ENCODE results near the gene USP5. TPM values are rescaled to one million over a fixed set of nuclear protein-coding genes. Genes with fewer than 3 reads are reported as not detected.

USP5 gene
- total and polyA plus RNA-seq, 2 experiments from 2014 or later: 61.6 to 78.9 TPM

- Histone ChIP-seq H2AFZ (peak within 1 kb of the TSS; percentile 96), H3K4me2 (peak within 1 kb of the TSS; percentile 99), H3K36me3 (replicated peaks; ENCODE audit: insufficient read depth, low read depth) (no peaks in the 10 kb centered on the region), H3K4me3 (peak within 1 kb of the TSS; percentile 52), H3K9me2 (replicated peaks; ENCODE audit: insufficient read depth) (no peaks in the 10 kb centered on the region), H4K20me1 (ENCODE audit: insufficient read depth, poor library complexity, severe bottlenecking) (no peaks in the 10 kb centered on the region), H3K4me1 (ENCODE audit: insufficient read depth) (peaks cover 11% of the 10 kb centered on the region), H3K27ac (peak within 1 kb of the TSS; percentile 48), H3K79me2 (no peaks in the 10 kb centered on the region), H3K9me3 (ENCODE audit: low read depth) (no peaks in the 10 kb centered on the region), H3K27me3 (peaks cover 16% of the 10 kb centered on the region)
- peak; percentile 86 for DNase-seq (ENCODE audit: low spot score)
- TF ChIP-seq EZH2 (IDR thresholded peaks at IDR 0.05; ENCODE audit: borderline replicate concordance): no peak
- TF ChIP-seq EZH2phosphoT487 (IDR thresholded peaks at IDR 0.05; ENCODE audit: low read depth, severe bottlenecking, unreplicated experiment): no peak
- no peak for TF ChIP-seq CTCF (IDR thresholded peaks at IDR 0.05; ENCODE audit: poor library complexity)
- WGBS (ENCODE audit: low lambda C conversion rate, missing lambda C conversion rate): 3% methylated on average over 20 of the region's 68 CpGs
Observed at GRCh38 chr12:6914246-6914946, 62.4 kb downstream of the USP5 start, which contains the start of gene ENO2. Gene ENO2, plus strand, starts transcription at chr12:6914580. Its CDS starts 1,253 bp downstream, at chr12:6915833.

- Histone ChIP-seq H3K4me2 (peak overlapping the region; percentile 99), H4K20me1 (ENCODE audit: insufficient read depth, poor library complexity, severe bottlenecking) (no peaks in the 10 kb centered on the region), H2AFZ (peak overlapping the region; percentile 96), H3K4me3 (peak overlapping the region; percentile 52), H3K79me2 (no peaks in the 10 kb centered on the region), H3K9me2 (replicated peaks; ENCODE audit: insufficient read depth) (no peaks in the 10 kb centered on the region), H3K36me3 (replicated peaks; ENCODE audit: insufficient read depth, low read depth) (no peaks in the 10 kb centered on the region), H3K27ac (no peak overlapping the region), H3K4me1 (ENCODE audit: insufficient read depth) (peaks cover 11% of the 10 kb centered on the region), H3K9me3 (ENCODE audit: low read depth) (no peaks in the 10 kb centered on the region), H3K27me3 (peaks cover 16% of the 10 kb centered on the region)
- 14% methylated on average over 26 of the region's 29 CpGs for WGBS (ENCODE audit: low lambda C conversion rate, missing lambda C conversion rate)
- no peak for DNase-seq (ENCODE audit: low spot score)
- TF ChIP-seq EZH2 (IDR thresholded peaks at IDR 0.05; ENCODE audit: borderline replicate concordance): no peak
- TF ChIP-seq EZH2phosphoT487 (IDR thresholded peaks at IDR 0.05; ENCODE audit: low read depth, severe bottlenecking, unreplicated experiment): no peak
- TF ChIP-seq CTCF (IDR thresholded peaks at IDR 0.05; ENCODE audit: poor library complexity): no peak
Observed at GRCh38 chr12:6914947-6915788, 63.2 kb downstream of the USP5 start.

- TF ChIP-seq EZH2 (IDR thresholded peaks at IDR 0.05; ENCODE audit: borderline replicate concordance) (no peak), EZH2phosphoT487 (IDR thresholded peaks at IDR 0.05; ENCODE audit: low read depth, severe bottlenecking, unreplicated experiment) (no peak), CTCF (IDR thresholded peaks at IDR 0.05; ENCODE audit: poor library complexity) (no peak)
- WGBS (ENCODE audit: low lambda C conversion rate, missing lambda C conversion rate): 83% methylated on average over 14 of the region's 14 CpGs
- DNase-seq (ENCODE audit: low spot score): no peak
Observed at GRCh38 chr12:6915789-6916285, 63.9 kb downstream of the USP5 start.

More at GRCh38 chr12:6915789-6916285, 63.9 kb downstream of the USP5 start:
- Histone ChIP-seq H3K79me2 (no peaks in the 10 kb centered on the region), H3K27ac (no peak overlapping the region), H3K4me1 (ENCODE audit: insufficient read depth) (peaks cover 11% of the 10 kb centered on the region), H4K20me1 (ENCODE audit: insufficient read depth, poor library complexity, severe bottlenecking) (no peaks in the 10 kb centered on the region), H3K4me3 (no peak overlapping the region), H2AFZ (no peak overlapping the region), H3K9me3 (ENCODE audit: low read depth) (no peaks in the 10 kb centered on the region), H3K9me2 (replicated peaks; ENCODE audit: insufficient read depth) (no peaks in the 10 kb centered on the region), H3K4me2 (no peak overlapping the region), H3K27me3 (peaks cover 16% of the 10 kb centered on the region), H3K36me3 (replicated peaks; ENCODE audit: insufficient read depth, low read depth) (no peaks in the 10 kb centered on the region)

Other genes with a start within 250 kb of the USP5 start
- gene CHD4, start 244.8 kb upstream of the USP5 start, total RNA-seq: 181 and 211 TPM in 2 replicates
- gene CHD4, start 244.8 kb upstream of the USP5 start, polyA plus RNA-seq: 74.1 and 108 TPM in 2 replicates
- 0.60 and 1.0 TPM in 2 replicates for gene LPAR5, start 216.2 kb upstream of the USP5 start, total RNA-seq
- gene LPAR5, start 216.2 kb upstream of the USP5 start, polyA plus RNA-seq: 0.34 and 2.0 TPM in 2 replicates
- 0.20 and 0.68 TPM in 2 replicates for gene ACRBP, start 204.7 kb upstream of the USP5 start, total RNA-seq
- gene ACRBP, start 204.7 kb upstream of the USP5 start, polyA plus RNA-seq: 0.62 and 1.8 TPM in 2 replicates
- 35.7 and 39.7 TPM in 2 replicates for gene ING4, start 189.0 kb upstream of the USP5 start, total RNA-seq
- 38.9 and 42.9 TPM in 2 replicates for gene ING4, start 189.0 kb upstream of the USP5 start, polyA plus RNA-seq
- 33.8 and 34.5 TPM in 2 replicates for gene ZNF384, start 162.8 kb upstream of the USP5 start, total RNA-seq
- gene ZNF384, start 162.8 kb upstream of the USP5 start, polyA plus RNA-seq: 35.8 and 41.8 TPM in 2 replicates
- gene PIANP, start 151.3 kb upstream of the USP5 start, total RNA-seq: 0.16 and 0.17 TPM in 2 replicates
- gene PIANP, start 151.3 kb upstream of the USP5 start, polyA plus RNA-seq: 0.95 and 1.0 TPM in 2 replicates
- gene COPS7A, start 128.1 kb upstream of the USP5 start, total RNA-seq: 46.9 and 56.7 TPM in 2 replicates
- 65.2 and 73.6 TPM in 2 replicates for gene COPS7A, start 128.1 kb upstream of the USP5 start, polyA plus RNA-seq
- 210 and 241 TPM in 2 replicates for gene MLF2, start 99.0 kb upstream of the USP5 start, total RNA-seq
- gene MLF2, start 99.0 kb upstream of the USP5 start, polyA plus RNA-seq: 508 and 535 TPM in 2 replicates
- gene PTMS, start 85.8 kb upstream of the USP5 start, total RNA-seq: 179 and 180 TPM in 2 replicates
- gene PTMS, start 85.8 kb upstream of the USP5 start, polyA plus RNA-seq: 282 and 315 TPM in 2 replicates
- 0.52 and 0.70 TPM in 2 replicates for gene LAG3, start 79.6 kb upstream of the USP5 start, total RNA-seq
- gene LAG3, start 79.6 kb upstream of the USP5 start, polyA plus RNA-seq: 0.91 and 1.2 TPM in 2 replicates
- gene CD4, start 62.6 kb upstream of the USP5 start, total RNA-seq: 2.4 and 2.7 TPM in 2 replicates
- gene CD4, start 62.6 kb upstream of the USP5 start, polyA plus RNA-seq: 2.7 and 6.4 TPM in 2 replicates
- gene GPR162, start 30.3 kb upstream of the USP5 start, total RNA-seq: 1.2 and 2.3 TPM in 2 replicates
- 2.3 and 6.2 TPM in 2 replicates for gene GPR162, start 30.3 kb upstream of the USP5 start, polyA plus RNA-seq
- 19.6 and 38.1 TPM in 2 replicates for gene P3H3, start 23.7 kb upstream of the USP5 start, total RNA-seq
- 38.6 and 47.3 TPM in 2 replicates for gene P3H3, start 23.7 kb upstream of the USP5 start, polyA plus RNA-seq
- gene GNB3, start 11.2 kb upstream of the USP5 start, total RNA-seq: 1.6 and 2.6 TPM in 2 replicates
- 10.2 and 19.1 TPM in 2 replicates for gene GNB3, start 11.2 kb upstream of the USP5 start, polyA plus RNA-seq
- 7.5 and 8.5 TPM in 2 replicates for gene CDCA3, start 864 bp upstream of the USP5 start, total RNA-seq
- 18.2 and 20.6 TPM in 2 replicates for gene CDCA3, start 864 bp upstream of the USP5 start, polyA plus RNA-seq
- gene TPI1, start 15.4 kb downstream of the USP5 start, total RNA-seq: 571 and 614 TPM in 2 replicates
- gene TPI1, start 15.4 kb downstream of the USP5 start, polyA plus RNA-seq: 891 and 918 TPM in 2 replicates
- gene SPSB2, start 21.2 kb downstream of the USP5 start, total RNA-seq: 10.8 and 14.1 TPM in 2 replicates
- 11.0 and 13.8 TPM in 2 replicates for gene SPSB2, start 21.2 kb downstream of the USP5 start, polyA plus RNA-seq
- 8.2 and 9.3 TPM in 2 replicates for gene LRRC23, start 52.7 kb downstream of the USP5 start, total RNA-seq
- 9.9 and 12.9 TPM in 2 replicates for gene LRRC23, start 52.7 kb downstream of the USP5 start, polyA plus RNA-seq
- gene ENO2, start 62.4 kb downstream of the USP5 start, total RNA-seq: 11.1 and 11.8 TPM in 2 replicates
- gene ENO2, start 62.4 kb downstream of the USP5 start, polyA plus RNA-seq: 14.2 and 18.8 TPM in 2 replicates
- gene ATN1, start 75.8 kb downstream of the USP5 start, total RNA-seq: 11.1 and 15.8 TPM in 2 replicates
- 32.7 and 43.7 TPM in 2 replicates for gene ATN1, start 75.8 kb downstream of the USP5 start, polyA plus RNA-seq
- not detected in 2 replicates for gene RNU7-1, start 91.7 kb downstream of the USP5 start, total RNA-seq
- gene RNU7-1, start 91.7 kb downstream of the USP5 start, polyA plus RNA-seq: not detected in 2 replicates
- gene C12orf57, start 91.9 kb downstream of the USP5 start, total RNA-seq: 219 and 289 TPM in 2 replicates
- gene C12orf57, start 91.9 kb downstream of the USP5 start, polyA plus RNA-seq: 217 and 219 TPM in 2 replicates
- 14.5 and 17.2 TPM in 2 replicates for gene PTPN6, start 99.2 kb downstream of the USP5 start, total RNA-seq
- gene PTPN6, start 99.2 kb downstream of the USP5 start, polyA plus RNA-seq: 20.8 and 25.4 TPM in 2 replicates
- gene PHB2, start 118.5 kb downstream of the USP5 start, total RNA-seq: 186 and 197 TPM in 2 replicates
- 142 and 143 TPM in 2 replicates for gene PHB2, start 118.5 kb downstream of the USP5 start, polyA plus RNA-seq
- gene EMG1, start 118.8 kb downstream of the USP5 start, total RNA-seq: 24.3 and 26.8 TPM in 2 replicates
- gene EMG1, start 118.8 kb downstream of the USP5 start, polyA plus RNA-seq: 50.3 and 51.8 TPM in 2 replicates
- 76.9 and 78.6 TPM in 2 replicates for gene LPCAT3, start 166.3 kb downstream of the USP5 start, total RNA-seq
- 118 and 119 TPM in 2 replicates for gene LPCAT3, start 166.3 kb downstream of the USP5 start, polyA plus RNA-seq
- gene C1S, start 208.6 kb downstream of the USP5 start, total RNA-seq: 114 and 120 TPM in 2 replicates
- gene C1S, start 208.6 kb downstream of the USP5 start, polyA plus RNA-seq: 130 and 143 TPM in 2 replicates
- 80.1 and 85.4 TPM in 2 replicates for gene C1R, start 240.3 kb downstream of the USP5 start, total RNA-seq
- 89.6 and 95.1 TPM in 2 replicates for gene C1R, start 240.3 kb downstream of the USP5 start, polyA plus RNA-seq

All from hepatocyte (in vitro differentiated cells).